T47D (cell line): Measurements from ENCODE around the gene ETV7.

Experiments
- DNase-seq, 2 experiments: peaks; one replicate each; pipeline versions ENCODE4 v3.0.0 to v3.0.0-alpha.2; 2011 to 2012; ENCODE audit warnings: low read depth in 1 of 2, low spot score in 1 of 2
- JUND ChIP-seq: IDR thresholded peaks from 2 replicates; pipeline ENCODE4 v1.6.1; 2012; ENCODE audit warnings: low read depth
- in situ Hi-C: cut with HindIII; loops from 2 replicates; pipeline ENCODE4 v1.10.0; 2016; ENCODE audit warnings: low sequenced_read_pairs, low pct_unique_long_range_greater_than_20kb

Gene ETV7

GRCh38 chr6:36329798-36330291 is 57.6 kb downstream of the ETV7 start:
- no peak for DNase-seq
- in situ Hi-C loops = no loop called here
- no peak for TF ChIP-seq JUND

- no peak for TF ChIP-seq JUND
- in situ Hi-C loops = no loop called here
- DNase-seq = no peak
Measured at GRCh38 chr6:36328600-36328999, 58.9 kb downstream of the ETV7 start.

- DNase-seq = no peak
- in situ Hi-C loops = no loop called here
- no peak for TF ChIP-seq JUND
Measured at GRCh38 chr6:36327919-36328236, 59.6 kb downstream of the ETV7 start.

- no peak for DNase-seq
Measured at GRCh38 chr6:36327226-36327918, 60.1 kb downstream of the ETV7 start.

GRCh38 chr6:36326356-36326995 is 61.0 kb downstream of the ETV7 start:
- no peak for TF ChIP-seq JUND
- in situ Hi-C loops = no loop called here
- DNase-seq = no peak

More at GRCh38 chr6:36327226-36327918, 60.1 kb downstream of the ETV7 start:
- in situ Hi-C loops = no loop called here
- TF ChIP-seq JUND = no peak

- in situ Hi-C loops = no loop called here
- TF ChIP-seq JUND = no peak
- DNase-seq = no peak
Measured at GRCh38 chr6:36324715-36325114, 62.8 kb downstream of the ETV7 start.

GRCh38 chr6:36324191-36324590 is 63.3 kb downstream of the ETV7 start:
- in situ Hi-C loops = no loop called here
- DNase-seq = no peak
- no peak for TF ChIP-seq JUND

GRCh38 chr6:36323062-36323461 is 64.4 kb downstream of the ETV7 start:
- DNase-seq = no peak
- in situ Hi-C loops = no loop called here
- no peak for TF ChIP-seq JUND

- in situ Hi-C loops = no loop called here
- TF ChIP-seq JUND = no peak
- DNase-seq = no peak
Measured at GRCh38 chr6:36322591-36322990, 64.9 kb downstream of the ETV7 start.

GRCh38 chr6:36320475-36320874 is 67.0 kb downstream of the ETV7 start:
- no peak for DNase-seq
- TF ChIP-seq JUND = no peak
- in situ Hi-C loops = no loop called here

- TF ChIP-seq JUND = no peak
- no peak for DNase-seq
- in situ Hi-C loops = no loop called here
Measured at GRCh38 chr6:36319821-36320220, 67.6 kb downstream of the ETV7 start.

GRCh38 chr6:36319436-36319762 is 68.1 kb downstream of the ETV7 start:
- TF ChIP-seq JUND = no peak
- peak in 1 of 2 experiments; percentile 20 for DNase-seq
- in situ Hi-C loops = no loop called here

- DNase-seq = no peak
- in situ Hi-C loops = no loop called here
- no peak for TF ChIP-seq JUND
Measured at GRCh38 chr6:36318690-36319435, 68.6 kb downstream of the ETV7 start.

- in situ Hi-C loops = no loop called here
- TF ChIP-seq JUND = no peak
- no peak for DNase-seq
Measured at GRCh38 chr6:36317623-36318022, 69.8 kb downstream of the ETV7 start.
